A204.1 (cell line): Measurements from ENCODE around the gene ADRA2B.

Source experiments
- FAIRE-seq: peaks from 2 replicates; lab custom pipeline; 2012; peaks lifted over from hg19 to GRCh38; lab: Jason Lieb, UNC

Gene ADRA2B

DNA sequence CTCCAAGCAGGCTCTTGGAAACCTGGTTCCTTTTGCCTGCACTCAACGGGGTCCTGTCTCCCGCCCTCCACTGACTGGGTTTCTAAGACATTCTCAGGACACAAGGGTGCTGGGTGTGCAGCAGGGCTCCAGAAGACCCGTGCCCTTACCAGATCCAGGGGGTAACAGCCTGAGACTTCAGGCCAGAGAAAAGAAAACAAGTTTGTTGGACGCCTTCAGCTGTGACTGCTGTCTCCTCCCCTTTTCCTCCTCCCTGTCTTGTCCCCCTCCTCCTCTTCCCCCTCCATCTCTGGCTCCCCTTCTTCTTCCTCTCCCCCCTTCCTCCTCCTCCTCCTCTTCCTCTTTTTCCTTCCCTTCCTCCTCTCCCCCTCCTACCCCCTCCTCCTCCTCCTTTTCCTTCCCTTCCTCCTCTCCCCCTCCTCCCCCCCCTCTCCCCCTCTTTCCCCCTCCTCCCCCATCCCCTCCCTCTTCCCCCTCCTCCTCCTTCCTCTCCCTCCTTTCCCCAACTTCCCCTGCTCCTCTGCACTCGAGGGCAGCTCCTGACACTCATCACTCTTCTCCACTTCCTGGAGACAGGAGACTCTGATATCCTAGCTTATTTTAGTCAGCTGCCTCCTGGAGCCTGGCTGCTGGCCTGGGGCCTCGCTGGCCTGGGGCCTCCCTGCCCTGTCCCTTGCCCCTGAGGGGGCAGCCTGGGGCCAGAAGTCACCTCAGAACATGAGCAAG lies 12.4 kb downstream of the ADRA2B start:
- FAIRE-seq, result no peak

- FAIRE-seq, result no peak
Observed at GRCh38 chr2:96103187-96103601, 13.2 kb downstream of the ADRA2B start.

- no peak for FAIRE-seq
Observed at GRCh38 chr2:96102596-96103186, 13.7 kb downstream of the ADRA2B start.

DNA sequence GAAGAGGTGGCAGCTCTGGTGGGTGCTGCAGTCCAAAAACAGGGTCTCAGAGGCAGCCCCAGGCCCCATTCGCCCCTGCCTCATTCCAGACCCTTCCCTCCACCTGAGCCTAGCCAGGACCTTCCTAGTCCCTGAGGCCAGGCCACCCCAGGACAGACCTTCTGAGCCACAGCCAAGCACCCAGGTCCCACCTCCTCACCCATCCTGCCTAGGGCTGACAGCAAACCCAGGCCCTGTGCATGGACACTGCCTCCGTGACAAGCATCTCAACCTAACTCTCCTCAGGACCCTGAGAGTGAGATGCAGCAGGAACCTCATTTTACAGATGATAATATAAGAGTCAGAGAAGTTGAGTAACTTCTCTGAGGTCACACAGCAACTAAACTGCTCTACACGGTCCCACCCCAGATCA lies 15.5 kb downstream of the ADRA2B start:
- FAIRE-seq, result no peak

DNA sequence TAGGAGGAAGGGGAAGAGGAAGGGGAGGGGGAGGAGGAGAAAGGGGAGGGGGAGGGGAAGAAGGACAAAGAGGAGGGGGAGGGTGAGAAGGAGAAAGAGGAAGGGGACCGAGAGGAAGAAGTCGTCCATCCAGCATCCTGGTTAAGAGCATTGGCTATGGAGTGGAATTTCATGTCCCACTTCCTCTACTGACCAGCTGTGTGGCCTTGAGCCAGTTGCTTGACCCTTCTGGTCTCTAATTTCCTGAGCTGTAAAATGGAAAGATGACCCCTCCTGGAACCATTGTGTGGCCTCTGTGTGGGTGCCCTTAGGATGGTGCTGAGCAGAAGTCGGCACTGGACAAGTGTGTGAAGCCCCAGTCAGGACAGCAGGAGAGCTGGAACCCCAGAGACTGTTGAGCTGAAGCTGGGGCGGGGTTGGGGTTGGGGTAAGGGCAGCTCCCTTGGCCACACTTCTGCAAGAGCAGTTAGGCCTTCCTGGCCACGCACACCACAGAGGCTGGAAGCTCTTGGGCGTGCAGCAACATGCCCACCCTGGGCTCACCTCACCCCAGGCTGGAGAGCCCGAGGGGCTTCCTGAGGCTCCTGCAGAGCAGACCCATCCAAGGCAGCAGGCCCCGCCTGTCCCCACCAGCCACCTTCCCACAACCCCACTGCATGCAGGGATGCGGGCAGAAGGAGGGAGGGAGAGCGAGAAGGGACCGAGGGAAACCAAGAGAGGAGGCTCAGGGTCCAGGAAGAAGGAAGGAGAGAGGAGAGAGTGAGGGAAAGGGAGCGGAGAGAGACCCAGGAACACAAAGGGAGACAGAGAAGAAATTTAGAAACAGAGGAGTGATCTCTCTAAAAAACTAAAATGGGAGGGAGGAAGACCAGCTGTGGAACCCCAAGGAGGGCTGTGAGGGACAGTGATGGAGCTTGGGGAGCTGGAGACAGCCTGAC lies 16.2 kb downstream of the ADRA2B start:
- FAIRE-seq, result no peak

DNA sequence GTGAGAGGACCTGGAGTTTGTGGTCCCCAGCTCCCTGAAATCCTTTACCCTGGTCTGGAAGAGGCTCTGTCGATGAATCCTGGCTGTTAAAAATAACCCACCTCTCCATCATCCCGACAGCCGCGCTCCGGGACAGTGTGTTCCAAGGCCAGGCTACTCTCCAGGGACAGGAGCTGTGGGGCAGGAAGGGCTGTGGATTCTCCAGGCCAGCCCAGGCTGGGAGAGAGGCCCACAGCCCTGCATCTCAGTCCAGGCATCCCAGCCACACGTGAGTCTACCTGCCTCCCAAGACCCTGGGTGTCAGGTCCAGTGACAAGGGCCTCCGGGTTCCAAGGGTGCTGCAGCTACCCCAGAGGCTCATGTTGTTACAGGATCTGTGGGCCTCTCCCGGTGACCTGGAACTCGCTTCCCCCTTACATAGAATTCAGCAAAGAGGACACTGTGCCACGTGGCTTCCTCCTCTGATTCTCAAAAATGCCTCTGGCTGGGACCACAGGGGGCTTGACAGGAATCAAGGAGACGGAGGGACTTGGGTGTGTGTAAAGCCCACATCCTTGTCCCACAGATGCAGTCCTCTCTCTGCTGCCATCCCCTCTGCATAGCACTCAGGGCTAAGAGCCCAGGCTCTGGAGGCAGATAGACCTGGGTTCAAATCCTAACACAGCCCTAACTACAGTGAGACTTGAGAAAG lies 17.3 kb downstream of the ADRA2B start:
- FAIRE-seq, result no peak

GRCh38 chr2:96097951-96098823 lies 18.2 kb downstream of the ADRA2B start:
- FAIRE-seq, result no peak

DNA sequence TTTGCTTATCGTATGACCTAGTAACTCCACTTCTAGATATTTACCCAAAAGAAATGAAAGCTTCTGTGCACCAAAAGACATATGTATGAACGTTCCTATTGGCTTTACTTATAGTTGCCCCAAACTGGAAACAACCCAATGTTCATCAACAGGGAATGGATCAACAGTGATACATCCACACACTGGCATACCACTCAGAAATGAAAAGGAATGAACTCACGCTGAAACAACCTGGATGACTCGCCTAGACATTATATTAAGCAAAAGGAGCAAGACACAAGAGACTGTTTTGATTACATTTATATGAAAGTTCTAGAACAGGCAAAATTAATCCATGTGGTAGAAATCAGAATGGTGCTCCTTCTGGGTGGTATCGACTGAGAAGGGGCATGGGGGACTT lies 18.9 kb downstream of the ADRA2B start:
- FAIRE-seq, result no peak

DNA sequence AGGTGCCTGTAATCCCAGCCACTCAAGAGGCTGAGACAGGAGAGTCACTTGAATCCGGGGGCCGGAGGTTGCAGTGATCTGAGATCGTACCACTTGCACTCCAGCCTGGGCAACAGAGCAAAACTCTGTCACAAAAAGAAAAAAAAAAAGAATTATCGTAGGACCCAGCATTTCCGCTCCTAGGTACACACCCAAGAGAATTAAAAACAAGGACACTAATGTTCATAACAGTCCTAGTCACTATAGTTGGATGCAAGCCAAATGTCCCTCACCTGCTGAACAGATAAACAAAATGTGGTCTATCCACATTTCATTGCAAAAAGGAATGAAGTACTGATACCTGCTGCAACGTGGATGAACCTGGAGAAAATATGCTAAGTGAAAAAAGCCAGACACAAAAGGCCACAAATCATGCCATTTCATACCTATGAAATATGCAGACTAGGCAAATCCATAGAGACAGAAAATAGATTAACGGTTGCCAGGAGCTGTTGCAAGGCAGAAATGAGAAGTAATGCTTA lies 21.2 kb downstream of the ADRA2B start:
- FAIRE-seq, result no peak

DNA sequence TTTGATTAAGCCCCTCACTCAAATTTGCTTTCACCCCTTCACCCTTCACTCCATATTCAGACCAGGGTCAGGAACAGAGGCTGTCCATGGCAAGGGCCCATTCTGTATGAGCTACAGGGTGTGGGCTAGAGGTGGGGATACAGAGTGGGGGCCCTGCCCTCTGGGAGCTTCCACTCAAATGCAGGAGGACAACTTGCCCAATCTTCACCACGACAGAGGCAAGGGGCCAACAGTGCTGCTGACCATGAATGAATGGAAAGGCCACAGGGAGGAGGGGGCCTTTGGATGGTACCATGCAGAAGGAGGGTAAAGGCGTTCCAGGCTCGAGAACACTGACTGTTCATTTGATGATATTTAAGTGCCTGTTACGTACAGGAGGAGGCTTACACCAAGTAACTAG lies 22.8 kb downstream of the ADRA2B start:
- FAIRE-seq, result no peak

DNA sequence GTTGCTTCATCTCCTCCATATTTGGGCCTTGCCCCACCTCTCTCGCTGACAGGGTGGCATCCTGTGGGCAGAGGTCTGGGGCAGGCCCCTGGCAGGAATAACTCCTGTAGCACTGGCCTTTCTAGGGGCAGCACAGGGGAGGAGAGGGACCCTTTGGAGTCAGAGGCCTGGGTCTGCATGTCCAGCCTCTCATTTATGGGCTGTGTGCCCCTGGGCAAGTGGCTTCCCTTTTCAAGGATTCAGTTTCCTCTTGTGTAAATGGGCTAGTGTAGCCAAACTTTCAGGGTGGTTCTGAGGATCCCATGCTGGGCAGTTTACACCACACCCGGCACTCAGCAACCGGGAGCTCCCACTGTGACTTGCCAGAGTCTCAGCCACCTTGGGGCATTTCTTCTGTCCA lies 23.4 kb downstream of the ADRA2B start:
- no peak for FAIRE-seq

DNA sequence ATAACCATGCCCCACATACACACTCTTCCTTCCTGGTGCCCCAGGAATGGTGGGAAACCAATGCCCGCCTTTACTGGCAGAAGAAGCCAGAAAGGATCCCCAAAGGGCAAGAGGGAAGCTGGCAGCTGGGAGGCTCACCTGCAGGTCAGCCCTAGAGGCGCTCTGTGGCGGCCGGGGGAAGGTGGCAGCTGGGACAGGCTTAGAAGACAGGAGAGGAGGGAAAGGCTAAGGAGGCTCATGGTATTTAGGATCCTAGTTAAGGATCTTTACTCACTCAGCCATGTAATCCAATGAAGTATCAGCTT lies 23.8 kb downstream of the ADRA2B start:
- no peak for FAIRE-seq

- no peak for FAIRE-seq
Observed at GRCh38 chr2:96091711-96092572, 24.4 kb downstream of the ADRA2B start.

- FAIRE-seq, result no peak
Observed at GRCh38 chr2:96091141-96091710, 25.1 kb downstream of the ADRA2B start.

DNA sequence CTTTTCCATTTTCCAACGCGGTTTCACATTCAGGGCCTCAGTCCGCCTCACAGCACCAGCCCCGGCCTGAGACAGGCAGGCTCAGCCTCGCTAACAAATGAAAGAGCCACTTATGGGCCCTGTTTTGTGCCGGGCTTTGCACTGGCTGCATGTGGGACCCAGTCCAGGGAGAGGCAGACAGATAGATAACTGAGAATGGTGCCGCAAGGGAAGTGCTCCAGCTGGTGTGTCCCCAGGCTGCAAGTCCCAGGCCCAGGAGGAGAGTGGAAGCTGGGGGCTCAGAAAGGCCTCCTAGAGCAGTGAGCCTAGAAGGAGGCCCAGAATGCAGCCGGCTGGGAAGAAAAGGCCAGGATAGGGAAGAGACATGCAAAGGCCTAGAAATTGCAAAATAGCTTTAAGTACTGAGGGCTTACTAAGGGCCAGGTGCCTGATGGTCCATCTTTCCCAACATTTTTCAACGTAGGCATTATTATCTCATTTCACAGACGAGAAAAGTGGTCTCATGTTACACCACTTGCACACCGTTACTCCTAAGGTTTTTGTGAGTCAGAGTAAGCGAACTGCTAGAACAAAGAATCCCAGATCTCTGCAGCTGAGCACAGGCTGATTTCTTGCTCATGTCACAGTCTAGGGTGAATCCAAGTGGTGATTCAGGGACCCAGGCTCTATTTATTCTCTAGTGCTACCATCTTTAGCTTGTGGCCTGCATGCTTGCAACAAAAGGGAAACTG lies 26.0 kb downstream of the ADRA2B start:
- FAIRE-seq, result no peak

DNA sequence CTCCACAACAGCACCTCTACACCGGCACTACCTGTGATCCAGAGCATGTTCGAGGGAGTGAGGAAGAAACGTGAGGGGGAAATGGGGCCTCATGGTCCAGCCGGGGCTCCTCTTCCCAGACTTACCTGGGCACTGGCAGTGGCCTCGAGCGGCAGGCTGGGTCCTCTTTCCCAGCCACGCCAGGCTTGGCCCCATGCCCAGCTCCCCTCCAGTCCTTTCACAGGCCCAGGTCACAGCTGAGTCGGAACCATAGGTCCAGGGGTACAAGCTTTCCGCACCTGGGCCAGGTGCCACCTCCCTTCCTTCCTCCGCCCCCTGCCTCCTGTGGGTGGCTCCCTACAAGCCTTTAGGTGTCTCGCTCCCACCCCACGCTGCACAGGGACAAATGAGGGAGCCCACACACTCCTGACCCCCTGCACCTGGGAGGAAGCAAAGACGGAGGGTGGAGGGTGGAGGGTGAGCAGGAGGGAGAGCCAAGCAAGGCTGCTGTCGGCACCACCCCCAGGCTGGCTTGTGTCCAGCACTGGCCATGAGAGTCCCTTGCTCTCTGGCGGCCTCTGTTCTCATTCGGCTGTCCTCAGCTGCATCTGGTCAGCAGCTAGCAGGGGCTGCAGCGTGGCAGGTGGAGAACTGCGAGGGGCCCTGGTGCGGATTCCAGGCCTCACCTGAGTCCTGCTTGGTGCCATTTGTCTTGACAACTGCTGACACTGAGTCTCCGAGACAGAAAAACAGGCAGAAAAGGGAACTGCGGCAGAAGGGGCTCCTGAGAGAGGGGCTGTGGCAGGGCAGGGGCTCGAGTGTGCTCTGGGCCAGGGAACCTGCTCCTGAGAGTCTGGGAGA lies 26.8 kb downstream of the ADRA2B start:
- no peak for FAIRE-seq

- FAIRE-seq, result no peak
Observed at GRCh38 chr2:96088340-96089335, 27.7 kb downstream of the ADRA2B start.
